GM12892 (cell line): ENCODE results near the gene AQP2.
"Not testable (repeated sequence)": the region's sequence is repeated elsewhere in the genome, so short reads cannot be mapped to it uniquely, and the experiment has no call there.

Experiments used
- DNase-seq: peaks from one replicate; pipeline ENCODE4 v3.0.0; 2011; ENCODE audit not compliant: insufficient read length
- FAIRE-seq: peaks from 2 replicates; lab custom pipeline; 2011; peaks lifted over from hg19 to GRCh38; lab: Jason Lieb, UNC
- POLR2A ChIP-seq: IDR thresholded peaks from 2 replicates; pipeline ENCODE4 v1.6.1; 2011; ENCODE audit warnings: low read depth, low read length, control low read depth
- POLR2AphosphoS5 ChIP-seq: IDR thresholded peaks from 2 replicates; pipeline ENCODE4 v1.6.1; 2011; ENCODE audit warnings: low read depth, low read length, control low read depth
- TAF1 ChIP-seq: IDR thresholded peaks from 2 replicates; pipeline ENCODE4 v1.6.1; 2011; ENCODE audit warnings: low read depth, mild to moderate bottlenecking, control low read depth, low read length, borderline replicate concordance

The AQP2 gene

DNA sequence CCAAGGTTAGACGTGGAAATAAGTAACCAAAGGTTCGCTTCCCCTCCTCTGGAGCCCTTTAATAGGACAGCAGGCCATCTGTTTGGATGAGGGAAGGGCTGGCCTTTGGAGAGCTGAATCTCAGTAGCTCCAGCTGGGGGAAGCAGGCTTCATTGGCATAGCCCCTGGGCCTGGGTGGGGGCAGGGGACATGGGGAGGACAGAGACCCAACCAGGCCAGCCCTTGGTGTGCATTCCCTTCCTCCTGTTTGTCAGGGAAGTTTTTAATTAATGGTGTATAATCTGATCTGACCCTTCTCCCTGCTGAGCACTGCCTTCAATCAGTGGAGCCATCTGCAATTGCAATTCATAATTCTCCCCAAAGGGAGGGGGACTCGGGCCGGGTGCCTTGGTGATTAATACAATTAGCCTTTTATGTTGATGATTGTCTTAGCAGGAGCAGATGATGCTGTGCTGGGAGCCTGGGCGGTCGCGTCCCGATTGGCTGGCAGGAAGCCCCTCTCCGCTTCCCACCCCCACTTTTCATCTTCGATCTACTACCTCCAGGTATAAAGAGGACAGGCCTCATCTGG lies 28.6 kb downstream of the AQP2 start:
- DNase-seq (no peak), FAIRE-seq (no peak)
- TF ChIP-seq POLR2AphosphoS5 (no peak), TAF1 (no peak), POLR2A (no peak)

DNA sequence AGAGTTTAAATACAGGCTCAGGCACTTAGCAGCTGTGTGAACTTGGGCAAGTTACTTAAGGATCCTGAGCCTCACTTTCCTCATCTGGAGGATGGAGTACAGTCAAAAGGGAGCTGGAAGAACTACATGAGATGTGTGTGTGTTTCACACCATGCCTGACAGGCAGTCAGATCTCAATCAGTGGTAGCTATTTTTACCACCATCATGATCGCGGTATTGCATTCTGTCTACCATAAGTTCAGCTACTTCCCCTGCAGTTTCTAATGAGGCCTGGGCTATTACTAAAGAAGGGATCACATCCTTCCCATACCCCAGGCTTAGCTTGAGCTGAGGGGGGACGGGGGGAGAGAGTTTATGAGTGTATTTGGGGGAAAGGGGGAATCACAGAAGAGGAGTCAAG lies 29.3 kb downstream of the AQP2 start:
- DNase-seq = no peak
- TF ChIP-seq POLR2A (no peak), POLR2AphosphoS5 (no peak), TAF1 (no peak)
- FAIRE-seq = no peak

DNA sequence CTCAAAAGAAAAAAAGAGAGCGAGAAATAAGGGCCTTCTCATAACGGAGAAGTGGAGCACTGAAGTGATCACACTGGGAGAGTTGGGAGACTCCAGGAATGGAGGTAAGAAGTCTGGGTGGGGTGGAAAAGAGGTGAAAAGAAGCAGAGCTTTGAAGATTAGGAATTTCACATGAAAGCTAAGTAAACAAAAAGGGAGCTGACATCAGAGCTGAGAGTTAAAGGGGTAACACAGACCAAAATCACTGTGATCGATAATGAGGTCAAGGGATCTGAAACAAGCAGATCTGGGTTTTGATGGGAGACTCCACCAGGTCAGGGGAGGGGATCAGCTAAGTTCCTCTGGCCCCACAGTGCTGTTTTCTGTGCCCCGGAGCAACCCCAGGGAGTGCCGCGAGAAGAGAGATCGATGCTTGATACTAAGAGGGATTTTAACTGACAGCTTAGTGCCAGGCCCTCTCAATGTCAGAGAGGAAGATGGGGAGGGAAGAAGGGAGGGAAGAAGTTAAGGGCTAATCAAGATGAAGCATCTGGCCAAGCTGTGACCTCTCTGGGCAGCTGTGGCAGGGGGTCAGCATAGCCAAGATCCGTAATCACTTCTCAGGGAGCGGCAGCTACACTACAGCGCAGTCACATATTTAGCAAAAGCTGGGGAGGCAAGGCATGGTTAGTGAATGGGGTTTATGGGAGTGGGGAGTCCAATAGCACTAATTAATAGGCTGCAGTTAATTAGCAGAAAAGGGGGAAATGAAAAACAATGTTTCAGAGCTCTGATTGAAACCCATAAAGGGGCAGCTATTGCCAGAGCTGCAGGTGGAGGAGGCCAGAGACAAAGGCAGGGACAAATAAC lies 30.2 kb downstream of the AQP2 start:
- FAIRE-seq (no peak), DNase-seq (no peak)
- no peak for TF ChIP-seq TAF1
- no peak for TF ChIP-seq POLR2AphosphoS5
- no peak for TF ChIP-seq POLR2A

DNA sequence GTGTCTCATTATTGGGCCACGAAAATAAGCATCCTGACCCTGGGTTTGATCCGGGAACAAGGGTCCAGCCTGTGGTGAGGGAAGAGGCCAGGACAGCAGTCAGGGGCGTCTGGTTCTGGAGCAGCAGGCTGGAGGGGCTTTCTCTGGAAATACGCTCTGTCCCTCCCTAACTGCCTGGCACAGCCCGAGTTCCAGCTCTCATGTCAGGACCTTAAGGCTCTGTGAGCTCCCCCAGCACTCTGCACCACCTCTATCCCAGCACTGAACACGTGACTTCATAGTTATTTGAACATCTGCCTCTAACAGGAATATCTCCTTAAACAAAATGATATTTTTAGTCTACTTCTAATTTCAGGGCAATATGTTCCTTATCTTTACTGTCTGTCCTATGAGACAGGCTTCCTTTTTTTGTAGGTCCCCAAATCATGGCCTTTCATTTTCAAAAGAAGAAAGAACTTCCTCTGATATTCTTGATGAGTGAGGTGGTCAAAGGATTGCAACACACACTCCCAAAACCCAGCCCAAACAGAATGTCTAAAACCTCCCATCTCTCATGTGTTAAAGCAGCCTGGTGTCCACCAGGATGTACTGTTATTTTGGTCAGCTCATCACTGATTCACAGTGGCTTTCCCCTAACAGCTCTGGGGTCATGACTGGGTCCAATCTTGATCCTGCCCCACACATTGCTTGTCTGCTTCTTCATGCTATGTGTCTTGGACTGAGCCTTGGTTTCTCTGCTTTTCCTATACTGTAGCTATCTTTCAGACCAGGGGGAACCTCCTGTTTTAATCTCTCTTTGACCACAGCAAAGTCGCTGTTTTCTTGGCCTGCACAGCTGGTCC lies 31.9 kb downstream of the AQP2 start:
- DNase-seq (no peak), FAIRE-seq (no peak)
- TF ChIP-seq POLR2AphosphoS5 (no peak), POLR2A (no peak), TAF1 (no peak)

DNA sequence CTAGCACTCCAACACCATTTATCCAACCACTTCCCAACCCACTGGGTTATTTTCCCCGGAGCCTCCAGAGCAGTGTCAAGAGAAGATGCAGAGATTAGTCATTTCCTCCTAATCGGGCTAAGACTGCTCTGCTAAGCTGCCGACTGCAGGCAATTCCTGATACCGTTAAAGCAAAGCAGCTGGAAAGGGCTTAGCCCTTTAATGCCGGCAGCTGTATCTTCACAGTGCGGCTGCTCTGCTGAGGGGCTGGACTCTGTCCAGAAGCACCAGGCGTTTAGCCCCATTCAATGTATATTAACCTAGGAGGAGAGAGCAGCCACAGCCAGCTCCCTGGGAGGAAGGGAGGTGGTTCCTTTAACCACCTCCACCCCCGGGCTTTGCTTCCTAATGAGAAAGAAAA lies 33.4 kb downstream of the AQP2 start:
- no peak for DNase-seq
- no peak for FAIRE-seq
- TF ChIP-seq POLR2AphosphoS5 = no peak

DNA sequence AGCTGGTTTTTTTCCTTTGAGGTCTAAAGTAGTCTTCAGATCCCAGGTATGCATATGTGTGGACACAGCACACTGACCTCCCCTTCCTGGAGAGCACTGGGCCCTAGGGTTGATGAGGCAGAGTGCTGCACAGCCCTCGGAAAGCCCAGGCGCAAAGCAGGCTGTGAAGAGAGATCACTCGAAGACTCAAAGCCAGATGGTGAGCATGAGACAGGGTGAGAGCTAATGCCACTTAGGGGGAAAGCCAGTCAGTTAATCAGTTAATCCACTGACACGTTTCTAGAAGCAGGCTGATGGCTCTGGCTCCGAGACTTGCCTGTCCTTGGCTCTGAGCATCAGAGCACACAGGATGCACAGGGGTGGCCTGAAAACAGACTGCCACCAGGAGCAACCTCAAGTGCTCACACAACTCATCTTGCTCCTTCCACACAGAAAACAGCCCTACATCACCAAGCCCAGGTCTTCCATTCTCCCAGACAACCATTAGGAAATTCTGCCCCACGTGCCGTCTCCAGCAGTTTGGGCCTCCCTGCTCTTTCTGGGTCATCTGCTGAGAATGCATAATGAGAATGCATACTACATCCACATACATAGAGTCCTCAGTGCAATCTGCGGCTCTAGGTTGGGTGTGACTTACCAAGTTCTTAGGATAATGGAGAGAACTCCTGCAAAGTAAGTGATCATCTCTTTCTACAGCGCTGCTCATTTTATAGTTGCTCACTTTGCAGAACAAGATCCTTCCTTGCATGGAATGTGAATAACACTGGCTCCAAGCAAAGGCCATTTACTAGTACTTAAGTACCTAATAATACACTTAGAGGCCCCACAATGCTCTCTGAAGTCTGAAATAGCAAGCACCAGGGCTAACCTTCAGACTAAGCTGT lies 34.2 kb downstream of the AQP2 start:
- DNase-seq (no peak), FAIRE-seq (no peak)
- TF ChIP-seq POLR2AphosphoS5 = no peak
- TF ChIP-seq TAF1 = no peak
- no peak for TF ChIP-seq POLR2A

DNA sequence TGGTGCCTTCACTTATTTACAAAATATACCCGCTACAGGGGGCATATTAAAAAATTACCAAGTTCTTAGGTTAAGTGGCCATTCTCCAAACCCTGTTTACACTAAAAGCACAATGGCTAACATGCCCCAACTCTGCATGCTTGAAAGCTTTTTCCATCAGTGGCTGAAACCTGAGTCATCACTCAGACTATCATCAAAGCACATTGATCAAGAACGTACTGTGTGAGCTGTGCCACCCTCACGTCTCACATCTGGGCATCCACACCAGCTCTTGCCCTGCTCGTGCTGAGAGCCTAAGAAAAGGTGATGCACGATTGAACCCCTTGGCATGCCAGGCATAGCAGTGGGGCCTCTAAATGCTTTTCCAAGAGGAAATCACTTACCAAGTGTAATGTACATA lies 35.4 kb downstream of the AQP2 start:
- FAIRE-seq (no peak), DNase-seq (no peak)
- TF ChIP-seq TAF1 (no peak), POLR2AphosphoS5 (no peak), POLR2A (no peak)

DNA sequence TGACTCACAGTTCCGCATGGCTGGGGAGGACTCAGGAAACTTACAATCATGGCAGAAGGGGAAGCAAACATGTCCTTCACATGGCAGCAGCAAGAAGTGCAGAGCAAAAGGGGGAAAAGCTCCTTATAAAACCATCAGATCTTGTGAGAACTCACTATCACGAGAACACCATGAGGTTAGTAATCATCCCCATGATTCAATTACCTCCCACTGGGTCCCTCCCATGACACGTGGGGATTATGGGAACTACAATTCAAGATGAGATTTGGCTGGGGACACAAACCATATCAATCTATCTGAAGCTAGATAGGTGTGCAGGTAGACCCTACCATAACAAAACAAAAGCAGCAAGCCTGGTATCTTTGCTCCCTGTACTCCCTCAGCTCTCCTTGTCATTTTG lies 35.9 kb downstream of the AQP2 start:
- DNase-seq, FAIRE-seq: not testable (repeated sequence)

DNA sequence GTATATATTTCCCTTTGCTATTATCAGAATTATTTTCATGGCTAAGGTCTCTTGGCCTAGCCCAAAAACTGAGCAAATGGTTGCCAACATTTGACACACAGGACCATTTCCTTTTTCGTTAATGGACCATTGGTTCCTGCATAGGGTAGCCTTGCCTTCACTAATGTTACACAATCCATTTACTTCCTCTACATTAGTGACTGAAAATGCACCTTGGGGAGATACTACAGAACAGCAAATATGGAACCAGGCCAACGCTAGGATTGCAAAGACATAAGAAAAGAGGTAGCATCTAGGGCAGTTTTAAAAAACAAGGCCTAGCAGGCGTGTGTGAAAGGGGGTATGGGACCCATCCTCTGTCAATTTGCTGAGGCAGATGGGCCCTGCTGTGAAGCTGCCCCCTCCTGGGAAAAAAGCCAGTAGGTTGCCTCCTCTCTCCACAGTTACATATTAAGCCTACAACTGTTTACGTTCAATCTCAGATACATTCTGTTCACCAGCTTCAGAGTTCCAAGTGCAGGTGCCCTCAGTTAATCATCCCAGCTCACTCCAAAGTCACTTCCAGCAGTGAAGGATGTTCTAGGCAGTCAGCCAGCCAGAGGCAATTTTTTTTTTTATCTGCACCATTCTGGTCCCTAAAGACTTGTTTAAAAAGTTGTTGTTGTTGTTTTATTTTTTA lies 37.2 kb downstream of the AQP2 start:
- DNase-seq (no peak), FAIRE-seq (no peak)
- TF ChIP-seq POLR2A = no peak

DNA sequence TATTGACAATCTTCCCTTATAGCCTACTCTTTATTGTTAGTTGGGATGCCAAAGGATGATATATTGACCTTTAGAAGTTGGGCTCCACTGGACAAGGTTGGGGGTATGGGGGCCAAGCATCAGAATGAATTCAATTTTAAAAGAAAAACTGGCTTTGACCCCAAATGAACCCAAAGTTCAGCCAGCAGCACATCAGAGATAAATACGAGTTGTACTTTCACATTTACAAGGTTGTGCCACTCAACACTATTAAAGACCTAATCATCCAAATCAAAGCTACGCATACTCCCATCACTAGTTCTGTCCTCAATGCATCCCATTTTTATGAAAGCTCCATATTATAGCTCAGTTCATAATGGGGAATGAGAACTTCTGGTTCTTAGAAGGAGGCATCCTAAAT lies 38.9 kb downstream of the AQP2 start:
- FAIRE-seq, DNase-seq: not testable (repeated sequence)

DNA sequence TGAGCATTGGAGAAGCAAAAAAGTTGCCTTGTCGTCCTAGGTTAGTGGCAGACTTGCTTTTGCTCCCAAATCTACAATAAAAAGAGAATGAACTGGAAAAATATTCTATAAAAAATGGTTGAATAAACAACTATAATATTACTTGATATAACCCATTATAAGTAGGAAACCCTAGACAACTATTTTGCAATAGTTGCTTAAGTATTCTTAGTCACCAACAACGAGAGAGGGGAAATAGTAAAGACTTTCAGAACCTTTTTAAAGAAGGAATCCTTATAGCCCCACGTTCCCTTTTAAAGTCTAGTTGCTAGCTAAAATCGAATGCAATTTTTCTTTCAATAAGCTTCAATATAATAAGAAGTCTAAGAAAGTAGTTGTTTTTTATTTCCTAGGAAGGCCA lies 39.7 kb downstream of the AQP2 start:
- TF ChIP-seq TAF1 = no peak
- no peak for TF ChIP-seq POLR2A
- no peak for TF ChIP-seq POLR2AphosphoS5
- DNase-seq (no peak), FAIRE-seq (no peak)
